HFF-Myc (cell line): ENCODE results near the gene GPR143.
"Not testable (repeated sequence)": the region's sequence is repeated elsewhere in the genome, so short reads cannot be mapped to it uniquely, and the experiment has no call there.

ENCODE experiments used
- DNase-seq: peaks from one replicate; pipeline ENCODE4 v3.0.0-alpha.2; 2011; ENCODE audit warnings: low read depth; ENCODE audit errors: extremely low read depth
- H3K4me3 ChIP-seq: replicated peaks from 2 replicates; pipeline ENCODE4 v1.5.1; 2011; ENCODE audit warnings: low read depth, mild to moderate bottlenecking, control low read depth, low read length
- CTCF ChIP-seq: IDR thresholded peaks from 2 replicates; pipeline ENCODE4 v1.5.1; 2012; ENCODE audit warnings: mild to moderate bottlenecking, low read depth, low read length, control low read depth; ENCODE audit errors: missing control alignments

The GPR143 gene

GRCh38 chrX:9770319-9770718 is 4.7 kb upstream of the GPR143 start:
- no peak for TF ChIP-seq CTCF
- H3K4me3 ChIP-seq, result no peak overlapping the region
- DNase-seq, result no peak

GRCh38 chrX:9768321-9768839 is 2.7 kb upstream of the GPR143 start:
- not testable (repeated sequence) for H3K4me3 ChIP-seq, DNase-seq

- no peak for DNase-seq
- no peak for TF ChIP-seq CTCF
- no peak overlapping the region for H3K4me3 ChIP-seq
Observed at GRCh38 chrX:9767375-9767774, 1.7 kb upstream of the GPR143 start.

- H3K4me3 ChIP-seq, result no peak overlapping the region
- TF ChIP-seq CTCF, result no peak
- DNase-seq, result no peak
Observed at GRCh38 chrX:9765072-9765736, 443 bp downstream of the GPR143 start.

GRCh38 chrX:9759337-9759736 is 6.3 kb downstream of the GPR143 start:
- no peak for DNase-seq
- no peak overlapping the region for H3K4me3 ChIP-seq
- TF ChIP-seq CTCF, result no peak

GRCh38 chrX:9758021-9758638 is 7.5 kb downstream of the GPR143 start:
- no peak for TF ChIP-seq CTCF
- no peak for DNase-seq

GRCh38 chrX:9757366-9757765 is 8.3 kb downstream of the GPR143 start:
- no peak overlapping the region for H3K4me3 ChIP-seq
- no peak for DNase-seq
- no peak for TF ChIP-seq CTCF

More at GRCh38 chrX:9758021-9758638, 7.5 kb downstream of the GPR143 start:
- H3K4me3 ChIP-seq, result no peak overlapping the region
